Caco-2 (cell line): ENCODE results near the gene AOPEP. TPM values are rescaled to one million over a fixed set of nuclear protein-coding genes. Genes with fewer than 3 reads are reported as not detected.

Source experiments
- BruUV-seq: library from RNA; stranded (reverse); fragments of 400-500 nt; replicated peaks from 2 replicates; lab custom pipeline; 2021; lab: Mats Ljungman, UMichigan
- CTCF ChIA-PET: fragments of 300-600 bp; sonication (Branson Sonifier 250); formaldehyde crosslinking; loops from one replicate; lab custom pipeline; 2022; ENCODE audit warnings: antibody characterized with exemption; lab: Charles Lee
- POLR2A ChIA-PET: fragments of 300-600 bp; sonication (Branson Sonifier 250); formaldehyde crosslinking; loops from one replicate; lab custom pipeline; 2022; ENCODE audit warnings: antibody characterized with exemption; lab: Charles Lee
- DNase-seq, 2 experiments: peaks; one replicate each; pipeline versions ENCODE4 v3.0.0 to v3.0.0-alpha.2; 2020 to 2022
- H3K27me3 ChIP-seq: replicated peaks from 2 replicates; pipeline ENCODE4 v1.6.0; 2011; ENCODE audit warnings: low read length; ENCODE audit not compliant: control insufficient read depth, insufficient read depth
- H3K36me3 ChIP-seq: 2 replicates; pipeline ENCODE4 v1.5.1; 2011; ENCODE audit warnings: low read length; ENCODE audit not compliant: control insufficient read depth, insufficient read depth
- H3K4me1 ChIP-seq: fragments of 250-450 bp; sonication (Bioruptor Pico); 2 replicates; pipeline ENCODE4 v1.5.1; 2020; ENCODE audit warnings: mild to moderate bottlenecking
- H3K4me3 ChIP-seq: 2 replicates; pipeline ENCODE4 v1.5.1; 2011; ENCODE audit warnings: low read depth, mild to moderate bottlenecking, control low read depth, low read length
- H3K9me3 ChIP-seq: fragments of 250-450 bp; sonication (Bioruptor Pico); 2 replicates; pipeline ENCODE4 v1.5.1; 2020; ENCODE audit warnings: mild to moderate bottlenecking, moderate library complexity
- H3K27ac Mint-ChIP-seq: one replicate; pipeline ENCODE4 v1.8.0; 2022; ENCODE audit warnings: mixed read lengths; ENCODE audit not compliant: unreplicated experiment
- H3K27me3 Mint-ChIP-seq: one replicate; pipeline ENCODE4 v1.8.0; 2022; ENCODE audit warnings: mixed read lengths; ENCODE audit not compliant: insufficient read depth, unreplicated experiment
- H3K36me3 Mint-ChIP-seq: one replicate; pipeline ENCODE4 v1.8.0; 2022; ENCODE audit warnings: mild to moderate bottlenecking, mixed read lengths; ENCODE audit not compliant: insufficient read depth, unreplicated experiment
- H3K4me1 Mint-ChIP-seq: one replicate; pipeline ENCODE4 v1.8.0; 2022; ENCODE audit warnings: low read depth, mixed read lengths; ENCODE audit not compliant: unreplicated experiment
- H3K4me3 Mint-ChIP-seq: one replicate; pipeline ENCODE4 v1.8.0; 2022; ENCODE audit warnings: mild to moderate bottlenecking, moderate library complexity, mixed read lengths; ENCODE audit not compliant: unreplicated experiment
- H3K9me3 Mint-ChIP-seq: one replicate; pipeline ENCODE4 v1.8.0; 2022; ENCODE audit warnings: mixed read lengths; ENCODE audit not compliant: unreplicated experiment
- CTCF ChIP-seq, 2 experiments: fragments of 200-600 bp in 1 of 2; IDR thresholded peaks; 1 replicate in 1 of 2; 2 replicates in 1 of 2; pipeline versions ENCODE4 v1.5.1 to v1.8.0; 2011 to 2022; ENCODE audit warnings: antibody characterized with exemption in 1 of 2, control low read depth in 1 of 2, inconsistent platforms in 1 of 2, low read depth in 1 of 2, low read length in 1 of 2, mild to moderate bottlenecking in 1 of 2, moderate library complexity in 1 of 2; ENCODE audit not compliant: insufficient read depth in 1 of 2, severe bottlenecking in 1 of 2, unreplicated experiment in 1 of 2
- intact Hi-C: fragments of 100-400 bp; cut with micrococcal nuclease; formaldehyde crosslinking; loops from one replicate; pipeline ENCODE4 v1.10.0; 2022; ENCODE audit not compliant: unreplicated experiment
- total RNA-seq: library from RNA; stranded (reverse); gene quantifications from 2 replicates; pipeline ENCODE4 v1.2.3, GENCODE V29; 2022

The AOPEP gene
- total RNA-seq, 1 experiment from 2014 or later = 63.3 TPM

DNA sequence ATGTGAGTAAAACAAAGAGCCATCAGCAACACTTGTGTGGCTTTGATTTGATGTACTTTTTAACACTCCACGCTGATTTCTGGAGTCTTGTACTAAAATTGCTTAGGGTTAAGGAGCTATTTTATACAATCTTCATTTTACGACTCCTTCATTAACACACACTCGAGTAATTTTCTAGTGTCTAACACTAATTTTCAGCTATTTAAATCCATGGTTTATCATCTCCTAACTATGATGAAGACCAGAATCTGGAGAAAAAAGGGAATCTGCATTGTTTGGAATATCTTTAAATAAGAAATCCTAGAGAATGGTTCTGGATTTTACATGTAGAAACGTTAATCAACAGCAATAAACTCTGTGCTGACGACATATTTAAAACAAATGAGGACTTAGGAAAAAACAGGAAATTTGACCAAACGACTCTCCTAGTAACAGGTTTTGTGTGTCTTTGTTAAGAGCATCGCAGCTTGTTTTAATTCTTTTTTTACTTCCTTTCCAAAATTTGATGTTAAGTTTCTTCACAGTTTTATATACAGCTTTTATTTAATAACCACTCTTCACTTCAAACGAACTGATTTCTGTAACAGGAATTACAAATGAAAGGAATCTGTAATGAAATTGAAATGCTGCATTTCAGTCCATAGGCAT lies 138.5 kb downstream of the AOPEP start:
- H3K9me3 Mint-ChIP-seq = peaks cover 5% of the 10 kb centered on the region
- no peak overlapping the region for H3K27ac Mint-ChIP-seq
- intact Hi-C loops = loop anchor here (5.0 kb wide), 2 partner anchors 47 to 127 kb away; no protein-coding TSS in a partner anchor
- DNase-seq = no peak
- H3K4me1 Mint-ChIP-seq = peaks cover 40% of the 10 kb centered on the region
- no peaks in the 10 kb centered on the region for H3K27me3 ChIP-seq
- no TSS peak for BruUV-seq
- no peaks in the 10 kb centered on the region for H3K36me3 ChIP-seq
- no peak overlapping the region for H3K4me3 ChIP-seq
- TF ChIP-seq CTCF (IDR thresholded peaks at IDR 0.05; ENCODE audit: insufficient read depth in 1 of 2, low read depth in 1 of 2, low read length in 1 of 2, severe bottlenecking in 1 of 2, unreplicated experiment in 1 of 2) = no peak
- ChIA-PET CTCF (no interaction called here), POLR2A (no interaction called here)
- no peak overlapping the region for H3K4me3 Mint-ChIP-seq
- no peaks in the 10 kb centered on the region for H3K9me3 ChIP-seq
- peaks cover 7% of the 10 kb centered on the region for H3K36me3 Mint-ChIP-seq
- peaks cover 47% of the 10 kb centered on the region for H3K4me1 ChIP-seq
- no peaks in the 10 kb centered on the region for H3K27me3 Mint-ChIP-seq

DNA sequence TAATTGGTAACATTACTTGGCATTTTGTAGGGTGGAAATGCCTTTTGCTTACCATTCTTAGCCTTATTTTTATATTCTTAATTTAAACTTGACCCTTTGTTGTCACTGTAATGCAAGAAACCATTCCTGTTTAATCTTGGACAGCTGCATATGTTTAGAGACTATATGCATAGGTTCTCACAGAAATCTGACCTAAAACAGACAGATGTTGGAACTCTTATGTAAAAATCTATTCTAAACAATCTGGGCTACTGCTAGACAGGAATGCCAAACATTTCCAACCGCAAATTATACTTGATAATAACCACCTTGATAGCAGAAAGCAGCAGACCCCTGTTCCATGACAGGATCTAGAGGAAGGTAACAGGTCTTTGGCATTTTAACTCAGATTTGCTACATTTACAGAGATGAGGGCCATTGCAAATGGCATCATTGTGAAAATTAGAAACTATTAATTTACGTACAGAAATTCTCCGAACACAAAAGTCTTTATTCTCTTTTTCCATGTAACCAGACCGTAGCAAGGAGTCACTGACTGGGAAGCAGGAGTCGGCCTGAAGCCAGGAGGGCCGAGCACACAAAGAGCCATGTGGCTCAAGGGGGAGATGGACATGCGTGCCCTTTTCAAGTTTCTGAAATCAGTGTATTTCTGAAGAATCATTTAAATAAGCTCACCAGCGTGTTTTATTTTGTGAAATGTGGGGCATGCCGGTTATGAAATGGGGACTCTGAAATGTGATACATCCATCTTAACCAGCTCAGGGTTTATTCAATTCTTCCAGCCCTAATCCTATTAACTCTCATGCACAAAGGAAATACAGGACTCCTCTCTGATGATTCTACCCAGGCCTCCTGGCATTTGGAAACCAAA lies 139.3 kb downstream of the AOPEP start:
- no peaks in the 10 kb centered on the region for H3K36me3 ChIP-seq
- no peak for DNase-seq
- Mint-ChIP-seq H3K27ac (no peak overlapping the region), H3K9me3 (no peaks in the 10 kb centered on the region), H3K4me3 (no peak overlapping the region), H3K27me3 (no peaks in the 10 kb centered on the region), H3K4me1 (peaks cover 43% of the 10 kb centered on the region), H3K36me3 (peaks cover 7% of the 10 kb centered on the region)
- no peaks in the 10 kb centered on the region for H3K9me3 ChIP-seq
- ChIA-PET POLR2A (no interaction called here), CTCF (no interaction called here)
- intact Hi-C loops = loop anchor here (2.0 to 5.0 kb wide), 3 partner anchors 19 to 126 kb away; no protein-coding TSS in a partner anchor
- no peak overlapping the region for H3K4me3 ChIP-seq
- peaks cover 55% of the 10 kb centered on the region for H3K4me1 ChIP-seq
- BruUV-seq = no TSS peak
- no peaks in the 10 kb centered on the region for H3K27me3 ChIP-seq
- no peak for TF ChIP-seq CTCF (IDR thresholded peaks at IDR 0.05; ENCODE audit: insufficient read depth in 1 of 2, low read depth in 1 of 2, low read length in 1 of 2, severe bottlenecking in 1 of 2, unreplicated experiment in 1 of 2)

DNA sequence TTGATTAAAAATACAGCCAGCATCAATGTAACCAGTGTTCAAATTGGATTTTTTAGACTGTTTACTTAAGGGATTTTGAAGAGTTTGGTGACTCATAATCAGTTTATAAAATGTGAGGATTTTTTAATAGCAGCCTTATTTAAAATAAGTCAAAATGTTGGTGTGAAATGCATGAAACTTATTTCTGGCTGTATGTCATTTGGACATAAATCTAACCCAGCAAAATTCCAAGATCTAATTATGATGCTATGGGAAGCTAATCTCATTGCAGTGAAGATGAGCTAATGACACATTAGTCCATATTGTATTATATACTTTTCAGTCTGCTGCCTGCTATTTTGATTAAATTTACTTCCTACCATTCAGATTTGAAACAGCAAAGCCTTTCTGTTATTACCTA lies 140.3 kb downstream of the AOPEP start:
- intact Hi-C loops = loop anchor here (1.0 to 5.0 kb wide), 4 partner anchors 18 to 126 kb away; no protein-coding TSS in a partner anchor
- no peak overlapping the region for H3K4me3 ChIP-seq
- peak overlapping the region; percentile 96 for H3K27ac Mint-ChIP-seq
- ChIA-PET POLR2A (no interaction called here), CTCF (no interaction called here)
- peaks cover 59% of the 10 kb centered on the region for H3K4me1 ChIP-seq
- no peaks in the 10 kb centered on the region for H3K9me3 ChIP-seq
- BruUV-seq = TSS peak; percentile 99
- peaks cover 50% of the 10 kb centered on the region for H3K4me1 Mint-ChIP-seq
- DNase-seq = no peak
- H3K36me3 ChIP-seq = no peaks in the 10 kb centered on the region
- H3K4me3 Mint-ChIP-seq = peak overlapping the region; percentile 64
- no peak for TF ChIP-seq CTCF (IDR thresholded peaks at IDR 0.05; ENCODE audit: insufficient read depth in 1 of 2, low read depth in 1 of 2, low read length in 1 of 2, severe bottlenecking in 1 of 2, unreplicated experiment in 1 of 2)
- no peaks in the 10 kb centered on the region for H3K27me3 ChIP-seq
- no peaks in the 10 kb centered on the region for H3K27me3 Mint-ChIP-seq
- H3K36me3 Mint-ChIP-seq = peaks cover 7% of the 10 kb centered on the region
- no peaks in the 10 kb centered on the region for H3K9me3 Mint-ChIP-seq
